ENCODE measurements around the gene UROC1. TPM values are rescaled to one million over a fixed set of nuclear protein-coding genes. Genes with fewer than 3 reads are reported as not detected.

UROC1 gene
- total RNA-seq, 1 experiment from 2014 or later: not detected

GRCh38 chr3:126516152-126516935 lies 1.2 kb downstream of the UROC1 start:
- H3K23me2 ChIP-seq (ENCODE audit: insufficient read length, low read depth, low read length, poor library complexity, severe bottlenecking): no peaks in the 10 kb centered on the region
- Mint-ChIP-seq H3K4me3 (no peak overlapping the region), H3K27me3 (ENCODE audit: low read depth) (peaks cover 1% of the 10 kb centered on the region), H3K36me3 (ENCODE audit: insufficient read depth in 1 of 3, low read depth in 3 of 3) (no peaks in the 10 kb centered on the region), H3K27ac (no peak overlapping the region), H3K4me1 (0 out of 4 replicates have a peak, but pooled peaks cover 0 to 4% of the 10 kb centered on the region in 2 experiments), H3K9me3 (no peaks in the 10 kb centered on the region)
- H2AFZ ChIP-seq (ENCODE audit: low read length): no peak overlapping the region
- no peaks in the 10 kb centered on the region for H3K4me1 ChIP-seq (ENCODE audit: insufficient read depth, low read length)
- TF ChIP-seq CTCF (conservative IDR thresholded peaks at IDR 0.05): no peak
- H3K14ac ChIP-seq (ENCODE audit: insufficient read depth, low read length): no peak overlapping the region
- H3K56ac ChIP-seq (ENCODE audit: insufficient read length, low read depth, low read length): no peak overlapping the region
- no peaks in the 10 kb centered on the region for H3K27me3 ChIP-seq (ENCODE audit: insufficient read depth, low read length)
- no peak overlapping the region for H4K8ac ChIP-seq (replicated peaks; ENCODE audit: insufficient read length, low read depth, low read length)
- H2BK15ac ChIP-seq (ENCODE audit: low read depth, low read length): no peak overlapping the region
- H2BK12ac ChIP-seq (ENCODE audit: insufficient read length, low read depth, low read length): no peak overlapping the region
- no peaks in the 10 kb centered on the region for H3K79me1 ChIP-seq (ENCODE audit: insufficient read depth, low read depth, low read length, poor library complexity, severe bottlenecking)
- no peaks in the 10 kb centered on the region for H3K79me2 ChIP-seq (ENCODE audit: insufficient read depth, low read length)
- H3K4ac ChIP-seq (ENCODE audit: low read depth, low read length): no peak overlapping the region
- no peak overlapping the region for H2BK120ac ChIP-seq (ENCODE audit: low read depth, low read length, poor library complexity, severe bottlenecking)
- H4K20me1 ChIP-seq (ENCODE audit: control insufficient read depth, insufficient read depth, insufficient read length): no peaks in the 10 kb centered on the region
- no peak overlapping the region for H3K18ac ChIP-seq (ENCODE audit: insufficient read length, low read depth, low read length)
- H2AK5ac ChIP-seq (ENCODE audit: insufficient read length, low read length): no peak overlapping the region
- no peak overlapping the region for H2BK5ac ChIP-seq (ENCODE audit: insufficient read length, low read length)
- H3K9me3 ChIP-seq (ENCODE audit: control insufficient read depth, low read depth, low read length): no peaks in the 10 kb centered on the region
- no peak overlapping the region for H4K5ac ChIP-seq (ENCODE audit: insufficient read length, low read depth, low read length)
- H4K91ac ChIP-seq (ENCODE audit: insufficient read length, low read depth, low read length): no peak overlapping the region
- H3K4me2 ChIP-seq (ENCODE audit: insufficient read depth, insufficient read length, low read length): no peak overlapping the region
- H3K9ac ChIP-seq (ENCODE audit: extremely low read depth, insufficient read length, low read length): no peak overlapping the region
- H2BK20ac ChIP-seq (ENCODE audit: low read depth, low read length, poor library complexity, severe bottlenecking): no peak overlapping the region
- no CpG with 5 or more reads among the region's 6 CpGs for WGBS (ENCODE audit: extremely low coverage, insufficient read length, low lambda C conversion rate)
- no peak overlapping the region for H3K27ac ChIP-seq (ENCODE audit: insufficient read length, low read depth, low read length)
- no peak overlapping the region for H3T11ph ChIP-seq (ENCODE audit: low read length)
- no peak for DNase-seq
- H3K23ac ChIP-seq (ENCODE audit: insufficient read length, low read depth, low read length): no peak overlapping the region
